ENCODE data around the gene KIF26B.

- TF ChIP-seq POLR2A (IDR thresholded peaks at IDR 0.05) (no peak), EP300 (IDR thresholded peaks at IDR 0.05) (no peak)
Observed at GRCh38 chr1:245245021-245245667, 90.4 kb downstream of the KIF26B start.

Measured in stomach (tissue), 4 donors.